ENCODE data around the gene EDDM13. TPM values are rescaled to one million over a fixed set of nuclear protein-coding genes. Genes with fewer than 3 reads are reported as not detected.

Gene EDDM13
- polyA plus RNA-seq, 2 of the 4 experiments (the other 2 are of a cell fraction), result not detected

- TF ChIP-seq, protein P1, sequence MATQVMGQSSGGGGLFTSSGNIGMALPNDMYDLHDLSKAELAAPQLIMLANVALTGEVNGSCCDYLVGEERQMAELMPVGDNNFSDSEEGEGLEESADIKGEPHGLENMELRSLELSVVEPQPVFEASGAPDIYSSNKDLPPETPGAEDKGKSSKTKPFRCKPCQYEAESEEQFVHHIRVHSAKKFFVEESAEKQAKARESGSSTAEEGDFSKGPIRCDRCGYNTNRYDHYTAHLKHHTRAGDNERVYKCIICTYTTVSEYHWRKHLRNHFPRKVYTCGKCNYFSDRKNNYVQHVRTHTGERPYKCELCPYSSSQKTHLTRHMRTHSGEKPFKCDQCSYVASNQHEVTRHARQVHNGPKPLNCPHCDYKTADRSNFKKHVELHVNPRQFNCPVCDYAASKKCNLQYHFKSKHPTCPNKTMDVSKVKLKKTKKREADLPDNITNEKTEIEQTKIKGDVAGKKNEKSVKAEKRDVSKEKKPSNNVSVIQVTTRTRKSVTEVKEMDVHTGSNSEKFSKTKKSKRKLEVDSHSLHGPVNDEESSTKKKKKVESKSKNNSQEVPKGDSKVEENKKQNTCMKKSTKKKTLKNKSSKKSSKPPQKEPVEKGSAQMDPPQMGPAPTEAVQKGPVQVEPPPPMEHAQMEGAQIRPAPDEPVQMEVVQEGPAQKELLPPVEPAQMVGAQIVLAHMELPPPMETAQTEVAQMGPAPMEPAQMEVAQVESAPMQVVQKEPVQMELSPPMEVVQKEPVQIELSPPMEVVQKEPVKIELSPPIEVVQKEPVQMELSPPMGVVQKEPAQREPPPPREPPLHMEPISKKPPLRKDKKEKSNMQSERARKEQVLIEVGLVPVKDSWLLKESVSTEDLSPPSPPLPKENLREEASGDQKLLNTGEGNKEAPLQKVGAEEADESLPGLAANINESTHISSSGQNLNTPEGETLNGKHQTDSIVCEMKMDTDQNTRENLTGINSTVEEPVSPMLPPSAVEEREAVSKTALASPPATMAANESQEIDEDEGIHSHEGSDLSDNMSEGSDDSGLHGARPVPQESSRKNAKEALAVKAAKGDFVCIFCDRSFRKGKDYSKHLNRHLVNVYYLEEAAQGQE (IDR thresholded peaks at IDR 0.05), result no peak
- TF ChIP-seq RARB (CRISPR knock-in tag; IDR thresholded peaks at IDR 0.05) (no peak), HEYL (CRISPR knock-in tag; IDR thresholded peaks at IDR 0.05) (no peak), NPAS2 (CRISPR knock-in tag; IDR thresholded peaks at IDR 0.05; ENCODE audit: borderline replicate concordance) (no peak), ZFP36 (IDR thresholded peaks at IDR 0.05; ENCODE audit: borderline replicate concordance, partially characterized antibody) (no peak), KDM1A (IDR thresholded peaks at IDR 0.05; ENCODE audit: low read depth) (no peak), ESRRA (IDR thresholded peaks at IDR 0.05; ENCODE audit: borderline replicate concordance, low read length) (no peak), SMC3 (IDR thresholded peaks at IDR 0.05) (no peak), TFCP2L1 (CRISPR knock-in tag; IDR thresholded peaks at IDR 0.05) (no peak), FOSL2 (IDR thresholded peaks at IDR 0.05) (no peak), FOSL2 (CRISPR knock-in tag; IDR thresholded peaks at IDR 0.05) (no peak), CHD2 (IDR thresholded peaks at IDR 0.05; ENCODE audit: low read length, partially characterized antibody) (no peak), JUNB (IDR thresholded peaks at IDR 0.05) (no peak), FOXS1 (CRISPR knock-in tag; IDR thresholded peaks at IDR 0.05) (no peak), RCOR1 (IDR thresholded peaks at IDR 0.05; ENCODE audit: low read depth, low read length) (no peak), CBX2 (IDR thresholded peaks at IDR 0.05; ENCODE audit: borderline replicate concordance, low read depth) (no peak), POLR2AphosphoS2 (conservative IDR thresholded peaks at IDR 0.05; ENCODE audit: low read length) (no peak), MAFK (IDR thresholded peaks at IDR 0.05; ENCODE audit: partially characterized antibody) (no peak), NR3C1 (IDR thresholded peaks at IDR 0.05) (no peak), RNF2 (IDR thresholded peaks at IDR 0.05; ENCODE audit: borderline replicate concordance, low read depth) (no peak), HOXA7 (CRISPR knock-in tag; IDR thresholded peaks at IDR 0.05) (no peak)
- TF ChIP-seq, protein P2, sequence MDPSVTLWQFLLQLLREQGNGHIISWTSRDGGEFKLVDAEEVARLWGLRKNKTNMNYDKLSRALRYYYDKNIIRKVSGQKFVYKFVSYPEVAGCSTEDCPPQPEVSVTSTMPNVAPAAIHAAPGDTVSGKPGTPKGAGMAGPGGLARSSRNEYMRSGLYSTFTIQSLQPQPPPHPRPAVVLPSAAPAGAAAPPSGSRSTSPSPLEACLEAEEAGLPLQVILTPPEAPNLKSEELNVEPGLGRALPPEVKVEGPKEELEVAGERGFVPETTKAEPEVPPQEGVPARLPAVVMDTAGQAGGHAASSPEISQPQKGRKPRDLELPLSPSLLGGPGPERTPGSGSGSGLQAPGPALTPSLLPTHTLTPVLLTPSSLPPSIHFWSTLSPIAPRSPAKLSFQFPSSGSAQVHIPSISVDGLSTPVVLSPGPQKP (IDR thresholded peaks at IDR 0.05; ENCODE audit: low read depth, low read length), result no peak
Measured at GRCh38 chr19:56315077-56315828, 42.7 kb downstream of the EDDM13 start (continued).

- POLR2A ChIA-PET, result no interaction called here
- no peak for TF ChIP-seq BHLHE40 (IDR thresholded peaks at IDR 0.05; ENCODE audit: low read depth, low read length)
- no peak for TF ChIP-seq ZNF302 (CRISPR knock-in tag; IDR thresholded peaks at IDR 0.05)
- no peak for TF ChIP-seq RNF2 (IDR thresholded peaks at IDR 0.05; ENCODE audit: borderline replicate concordance, low read depth)
- TF ChIP-seq CBX2 (IDR thresholded peaks at IDR 0.05; ENCODE audit: borderline replicate concordance, low read depth), result no peak
- TF ChIP-seq CHD2 (IDR thresholded peaks at IDR 0.05; ENCODE audit: low read length, partially characterized antibody), result no peak
- no peak for TF ChIP-seq HOXB13 (CRISPR knock-in tag; IDR thresholded peaks at IDR 0.05; ENCODE audit: low read depth)
- no peak for TF ChIP-seq JUN (IDR thresholded peaks at IDR 0.05)
- TF ChIP-seq, protein P3, sequence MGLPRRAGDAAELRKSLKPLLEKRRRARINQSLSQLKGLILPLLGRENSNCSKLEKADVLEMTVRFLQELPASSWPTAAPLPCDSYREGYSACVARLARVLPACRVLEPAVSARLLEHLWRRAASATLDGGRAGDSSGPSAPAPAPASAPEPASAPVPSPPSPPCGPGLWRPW (IDR thresholded peaks at IDR 0.05), result no peak
- no peak for TF ChIP-seq FOSB (CRISPR knock-in tag; IDR thresholded peaks at IDR 0.05)
- TF ChIP-seq, protein P4, sequence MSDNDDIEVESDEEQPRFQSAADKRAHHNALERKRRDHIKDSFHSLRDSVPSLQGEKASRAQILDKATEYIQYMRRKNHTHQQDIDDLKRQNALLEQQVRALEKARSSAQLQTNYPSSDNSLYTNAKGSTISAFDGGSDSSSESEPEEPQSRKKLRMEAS (IDR thresholded peaks at IDR 0.05), result no peak
- no peak for TF ChIP-seq RFX5 (IDR thresholded peaks at IDR 0.05)
- no peak for TF ChIP-seq CBX8 (IDR thresholded peaks at IDR 0.05)
- TF ChIP-seq, protein P5, sequence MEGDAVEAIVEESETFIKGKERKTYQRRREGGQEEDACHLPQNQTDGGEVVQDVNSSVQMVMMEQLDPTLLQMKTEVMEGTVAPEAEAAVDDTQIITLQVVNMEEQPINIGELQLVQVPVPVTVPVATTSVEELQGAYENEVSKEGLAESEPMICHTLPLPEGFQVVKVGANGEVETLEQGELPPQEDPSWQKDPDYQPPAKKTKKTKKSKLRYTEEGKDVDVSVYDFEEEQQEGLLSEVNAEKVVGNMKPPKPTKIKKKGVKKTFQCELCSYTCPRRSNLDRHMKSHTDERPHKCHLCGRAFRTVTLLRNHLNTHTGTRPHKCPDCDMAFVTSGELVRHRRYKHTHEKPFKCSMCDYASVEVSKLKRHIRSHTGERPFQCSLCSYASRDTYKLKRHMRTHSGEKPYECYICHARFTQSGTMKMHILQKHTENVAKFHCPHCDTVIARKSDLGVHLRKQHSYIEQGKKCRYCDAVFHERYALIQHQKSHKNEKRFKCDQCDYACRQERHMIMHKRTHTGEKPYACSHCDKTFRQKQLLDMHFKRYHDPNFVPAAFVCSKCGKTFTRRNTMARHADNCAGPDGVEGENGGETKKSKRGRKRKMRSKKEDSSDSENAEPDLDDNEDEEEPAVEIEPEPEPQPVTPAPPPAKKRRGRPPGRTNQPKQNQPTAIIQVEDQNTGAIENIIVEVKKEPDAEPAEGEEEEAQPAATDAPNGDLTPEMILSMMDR (IDR thresholded peaks at IDR 0.05), result no peak
- no peak for TF ChIP-seq MAFK (IDR thresholded peaks at IDR 0.05; ENCODE audit: partially characterized antibody)
- TF ChIP-seq RCOR1 (IDR thresholded peaks at IDR 0.05; ENCODE audit: low read depth, low read length), result no peak
- TF ChIP-seq ESRRA (IDR thresholded peaks at IDR 0.05; ENCODE audit: borderline replicate concordance, low read length), result no peak
Measured at GRCh38 chr19:56316728-56317127, 44.2 kb downstream of the EDDM13 start.

More at GRCh38 chr19:56316728-56317127, 44.2 kb downstream of the EDDM13 start:
- H3K4me2 ChIP-seq, result no peak overlapping the region
- H3K27ac ChIP-seq, result no peak overlapping the region
- no peaks in the 10 kb centered on the region for H3K9me3 ChIP-seq
- WGBS (ENCODE audit: missing lambda C conversion rate), result 85% methylated on average over 5 of the region's 5 CpGs
- FAIRE-seq (no peak), DNase-seq (ENCODE audit: low read depth in 1 of 2, low spot score in 1 of 2) (no peak), ATAC-seq (no peak)
- CTCF ChIA-PET, result no interaction called here
- no peak overlapping the region for H3K4me3 ChIP-seq
- peaks cover 9% of the 10 kb centered on the region; the same call in 1 of the 3 replicates for H3K4me1 ChIP-seq

All from A549 (cell line).